Cardiac fibroblast (primary cell): Measurements from ENCODE around the gene NBPF11.
"Not testable (repeated sequence)": the region's sequence is repeated elsewhere in the genome, so short reads cannot be mapped to it uniquely, and the experiment has no call there.

Experiments used
- DNase-seq, 2 donors: peaks; one replicate each; pipeline versions ENCODE4 v3.0.0 to v3.0.0-alpha.2; 2010; ENCODE audit warnings: low read depth in 2 of 2
- H3K4me3 ChIP-seq, 2 donors: replicated peaks in 1 of 2; 1 replicate in 1 of 2; 2 replicates in 1 of 2; pipeline ENCODE4 v1.5.1; 2011; ENCODE audit warnings: low read depth in 2 of 2, low read length in 2 of 2, mild to moderate bottlenecking in 2 of 2, moderate library complexity in 1 of 2

Gene NBPF11

GRCh38 chr1:148057384-148057783 is 94.7 kb downstream of the NBPF11 start:
- H3K4me3 ChIP-seq: not testable (repeated sequence)
- peak; percentile 14 to 23 for DNase-seq
